GM12865 (cell line): ENCODE results near the gene ZKSCAN5.
A peak's percentile ranks its signal among the peaks of the same experiment; 100 is the strongest.

ENCODE experiments used
- DNase-seq: peaks from one replicate; pipeline ENCODE4 v3.0.0; 2010; ENCODE audit warnings: low read depth
- H3K4me3 ChIP-seq: 2 replicates; pipeline ENCODE4 v1.5.1; 2011; ENCODE audit warnings: mild to moderate bottlenecking, low read depth, low read length, control low read depth
- TF ChIP-seq, protein P1 (sequence below): IDR thresholded peaks from 2 replicates; pipeline ENCODE4 v1.5.1; 2011; ENCODE audit warnings: low read length, control low read depth, low read depth, inconsistent platforms; ENCODE audit not compliant: insufficient read depth; ENCODE audit errors: missing control alignments

The ZKSCAN5 gene

DNA sequence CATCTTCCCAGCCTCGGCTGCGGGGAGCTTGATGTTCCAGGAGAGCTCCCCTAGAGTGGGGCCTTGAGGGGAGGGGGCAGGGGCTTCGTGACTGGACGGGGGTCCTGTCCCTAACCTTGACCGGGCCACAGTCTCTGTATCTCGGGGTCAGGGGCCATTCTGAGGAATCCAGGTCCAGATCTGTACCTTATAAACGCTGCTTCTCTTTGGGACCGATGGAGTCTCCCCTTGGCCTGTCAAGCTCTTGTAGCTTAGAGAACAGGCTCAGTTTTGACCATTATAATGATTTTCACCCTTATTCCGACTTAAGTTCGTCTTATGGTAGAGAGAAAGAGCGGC is 831 bp downstream of the ZKSCAN5 start:
- peak overlapping the region; percentile 90 for H3K4me3 ChIP-seq
- TF ChIP-seq, protein P1, sequence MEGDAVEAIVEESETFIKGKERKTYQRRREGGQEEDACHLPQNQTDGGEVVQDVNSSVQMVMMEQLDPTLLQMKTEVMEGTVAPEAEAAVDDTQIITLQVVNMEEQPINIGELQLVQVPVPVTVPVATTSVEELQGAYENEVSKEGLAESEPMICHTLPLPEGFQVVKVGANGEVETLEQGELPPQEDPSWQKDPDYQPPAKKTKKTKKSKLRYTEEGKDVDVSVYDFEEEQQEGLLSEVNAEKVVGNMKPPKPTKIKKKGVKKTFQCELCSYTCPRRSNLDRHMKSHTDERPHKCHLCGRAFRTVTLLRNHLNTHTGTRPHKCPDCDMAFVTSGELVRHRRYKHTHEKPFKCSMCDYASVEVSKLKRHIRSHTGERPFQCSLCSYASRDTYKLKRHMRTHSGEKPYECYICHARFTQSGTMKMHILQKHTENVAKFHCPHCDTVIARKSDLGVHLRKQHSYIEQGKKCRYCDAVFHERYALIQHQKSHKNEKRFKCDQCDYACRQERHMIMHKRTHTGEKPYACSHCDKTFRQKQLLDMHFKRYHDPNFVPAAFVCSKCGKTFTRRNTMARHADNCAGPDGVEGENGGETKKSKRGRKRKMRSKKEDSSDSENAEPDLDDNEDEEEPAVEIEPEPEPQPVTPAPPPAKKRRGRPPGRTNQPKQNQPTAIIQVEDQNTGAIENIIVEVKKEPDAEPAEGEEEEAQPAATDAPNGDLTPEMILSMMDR, result no peak
- DNase-seq, result no peak

DNA sequence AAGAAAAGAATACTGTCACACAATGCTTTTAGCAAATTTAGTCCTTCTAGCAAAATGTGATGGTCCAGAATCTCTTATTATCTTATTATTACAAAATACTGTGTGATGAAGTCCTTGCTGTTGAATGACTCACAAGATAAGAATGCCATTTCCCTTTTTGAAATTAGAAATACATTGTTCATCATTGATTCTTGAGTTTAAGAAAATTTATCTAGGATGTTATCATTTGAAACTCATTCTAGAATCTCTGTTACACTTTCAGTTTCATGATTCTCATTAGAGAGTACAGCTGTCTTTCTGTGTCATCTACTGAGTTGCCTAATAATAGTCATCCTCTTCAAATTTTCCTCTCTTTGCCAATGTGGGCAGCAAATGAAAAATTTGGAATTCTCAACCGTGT is 9.6 kb downstream of the ZKSCAN5 start:
- H3K4me3 ChIP-seq, result no peak overlapping the region
- TF ChIP-seq, protein P1, result no peak

DNA sequence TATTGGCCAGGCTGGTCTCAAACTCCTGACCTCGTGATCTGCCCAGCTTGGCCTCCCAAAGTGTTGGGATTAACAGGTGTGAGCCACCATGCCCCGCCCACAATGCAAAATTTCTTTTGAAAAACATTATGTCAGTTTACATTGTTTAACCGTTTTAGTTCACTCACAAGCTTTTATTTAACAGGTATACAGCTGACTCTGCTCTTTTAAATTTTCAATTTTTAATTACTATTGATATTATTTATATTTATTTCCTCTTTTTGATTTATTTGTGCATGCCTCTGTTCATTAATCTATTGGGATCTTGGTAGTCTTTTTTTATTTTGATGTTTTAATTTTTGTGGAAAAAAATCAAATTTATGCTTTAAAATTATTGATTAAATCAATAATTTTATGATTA is 16.9 kb downstream of the ZKSCAN5 start:
- no peak for DNase-seq
- no peak overlapping the region for H3K4me3 ChIP-seq
- TF ChIP-seq, protein P1, result no peak

More for the DNA sequence above, 9.6 kb downstream of the ZKSCAN5 start:
- DNase-seq, result no peak

DNA sequence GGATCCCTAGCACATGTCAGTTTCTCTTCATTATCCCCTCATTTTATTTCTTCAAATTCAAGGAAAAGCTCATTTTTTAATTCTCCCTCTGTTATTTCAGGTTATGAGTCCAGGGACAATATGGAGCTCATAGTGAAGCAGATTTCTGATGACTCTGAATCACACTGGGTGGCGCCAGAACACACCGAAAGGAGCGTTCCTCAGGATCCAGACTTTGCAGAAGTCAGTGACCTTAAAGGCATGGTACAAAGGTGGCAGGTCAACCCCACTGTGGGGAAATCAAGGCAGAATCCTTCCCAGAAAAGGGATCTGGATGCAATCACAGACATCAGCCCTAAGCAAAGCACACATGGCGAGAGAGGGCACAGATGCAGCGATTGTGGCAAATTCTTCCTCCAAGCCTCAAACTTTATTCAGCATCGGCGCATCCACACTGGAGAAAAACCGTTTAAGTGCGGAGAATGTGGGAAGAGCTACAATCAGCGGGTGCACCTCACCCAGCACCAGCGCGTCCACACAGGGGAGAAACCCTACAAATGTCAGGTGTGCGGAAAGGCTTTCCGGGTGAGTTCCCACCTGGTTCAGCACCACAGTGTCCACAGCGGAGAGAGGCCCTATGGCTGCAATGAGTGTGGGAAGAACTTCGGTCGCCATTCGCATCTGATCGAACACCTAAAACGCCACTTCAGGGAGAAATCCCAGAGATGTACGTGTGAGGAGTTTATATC is 21.4 kb downstream of the ZKSCAN5 start:
- no peak for DNase-seq
- TF ChIP-seq, protein P1, result no peak
- H3K4me3 ChIP-seq, result no peak overlapping the region

DNA sequence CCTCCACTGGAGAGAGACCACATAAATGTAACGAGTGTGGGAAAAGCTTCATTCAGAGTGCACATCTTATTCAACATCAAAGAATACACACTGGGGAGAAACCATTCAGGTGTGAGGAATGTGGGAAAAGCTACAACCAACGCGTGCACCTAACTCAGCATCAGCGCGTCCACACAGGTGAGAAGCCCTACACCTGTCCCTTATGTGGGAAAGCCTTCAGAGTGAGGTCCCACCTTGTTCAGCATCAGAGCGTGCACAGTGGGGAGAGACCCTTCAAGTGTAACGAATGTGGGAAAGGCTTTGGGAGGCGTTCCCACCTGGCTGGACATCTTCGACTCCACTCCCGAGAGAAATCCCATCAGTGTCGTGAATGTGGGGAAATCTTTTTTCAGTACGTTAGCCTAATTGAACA is 26.9 kb downstream of the ZKSCAN5 start:
- no peak overlapping the region for H3K4me3 ChIP-seq
- peak; percentile 12 for DNase-seq

DNA sequence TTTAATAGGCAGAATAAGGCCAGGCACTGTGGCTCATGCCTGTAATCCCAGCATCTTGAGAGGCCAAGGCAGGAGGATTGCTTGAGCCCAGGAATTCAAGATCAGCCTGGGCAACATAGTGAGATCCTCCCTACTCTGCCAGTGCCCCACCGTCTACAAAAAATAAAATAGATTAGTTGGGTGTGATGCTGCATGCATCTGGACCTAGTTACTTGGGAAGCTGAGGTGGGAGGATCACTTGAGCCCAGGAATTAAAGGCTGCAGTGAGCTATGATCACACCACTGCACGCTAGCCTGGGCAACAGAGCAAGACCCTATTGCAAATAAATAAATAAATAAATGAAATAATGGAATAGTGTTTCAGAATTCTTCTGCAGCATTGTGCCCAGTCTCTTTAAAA is 31.2 kb downstream of the ZKSCAN5 start:
- TF ChIP-seq, protein P1, result no peak
- no peak for DNase-seq
- H3K4me3 ChIP-seq, result no peak overlapping the region

More for the DNA sequence above, 26.9 kb downstream of the ZKSCAN5 start:
- TF ChIP-seq, protein P1, result no peak
